Endometrium (tissue), 2 donors: ENCODE measurements around the gene SLC4A9.

ENCODE experiments used
- FAIRE-seq: peaks from 2 replicates; lab custom pipeline; 2012; peaks lifted over from hg19 to GRCh38; lab: Jason Lieb, UNC
- donor health status: control.
- donor health status: control.

The SLC4A9 gene

GRCh38 chr5:140360101-140360500 is at the start of gene SLC4A9:
TSS of gene SLC4A9 (plus strand) at chr5:140360194. CDS start at chr5:140360237, 43 bp downstream.
- no peak for FAIRE-seq

GRCh38 chr5:140310434-140310833 is 49.6 kb upstream of the SLC4A9 start:
- no peak for FAIRE-seq

- FAIRE-seq = no peak
Observed at GRCh38 chr5:140311011-140311467, 49.0 kb upstream of the SLC4A9 start.

GRCh38 chr5:140312067-140312790 is 47.8 kb upstream of the SLC4A9 start:
- no peak for FAIRE-seq

GRCh38 chr5:140312791-140313189 is 47.2 kb upstream of the SLC4A9 start:
- no peak for FAIRE-seq

GRCh38 chr5:140317859-140318258 is 42.1 kb upstream of the SLC4A9 start:
- FAIRE-seq = no peak

GRCh38 chr5:140318792-140319191 is 41.2 kb upstream of the SLC4A9 start:
- FAIRE-seq = no peak

- FAIRE-seq = no peak
Observed at GRCh38 chr5:140319833-140320232, 40.2 kb upstream of the SLC4A9 start.

- FAIRE-seq = no peak
Observed at GRCh38 chr5:140321796-140322195, 38.2 kb upstream of the SLC4A9 start.

- no peak for FAIRE-seq
Observed at GRCh38 chr5:140322751-140323731, 37.0 kb upstream of the SLC4A9 start.

GRCh38 chr5:140324041-140324600 is 35.9 kb upstream of the SLC4A9 start:
- FAIRE-seq = no peak

GRCh38 chr5:140324617-140325241 is 35.3 kb upstream of the SLC4A9 start:
- no peak for FAIRE-seq

GRCh38 chr5:140325486-140325885 is 34.5 kb upstream of the SLC4A9 start:
- FAIRE-seq = no peak

- no peak for FAIRE-seq
Observed at GRCh38 chr5:140327589-140327988, 32.4 kb upstream of the SLC4A9 start.

- FAIRE-seq = no peak
Observed at GRCh38 chr5:140328036-140328764, 31.8 kb upstream of the SLC4A9 start.

GRCh38 chr5:140329739-140330481 is 30.1 kb upstream of the SLC4A9 start:
- FAIRE-seq = no peak

GRCh38 chr5:140331638-140332037 is 28.4 kb upstream of the SLC4A9 start:
- no peak for FAIRE-seq

- no peak for FAIRE-seq
Observed at GRCh38 chr5:140336388-140336787, 23.6 kb upstream of the SLC4A9 start.

GRCh38 chr5:140337880-140338279 is 22.1 kb upstream of the SLC4A9 start:
- FAIRE-seq = no peak

- no peak for FAIRE-seq
Observed at GRCh38 chr5:140338336-140338735, 21.7 kb upstream of the SLC4A9 start.

GRCh38 chr5:140338908-140339307 is 21.1 kb upstream of the SLC4A9 start:
- FAIRE-seq = no peak
